ACC112 (cell line): Measurements from ENCODE around the gene VSIG2.

ENCODE experiments used
- H2AFZ ChIP-seq: fragments of 200-600 bp; sonication (generic); one replicate; pipeline ENCODE4 v1.6.0; 2017; ENCODE audit warnings: antibody characterized with exemption, low read length; ENCODE audit not compliant: unreplicated experiment
- H3K27ac ChIP-seq: fragments of 200-600 bp; sonication (generic); 2 replicates; pipeline ENCODE4 v1.5.1; 2014; ENCODE audit warnings: low read depth, mild to moderate bottlenecking, antibody characterized with exemption, low read length, moderate library complexity
- H3K27me3 ChIP-seq: fragments of 200-600 bp; sonication (generic); 2 replicates; pipeline ENCODE4 v1.6.1; 2014; ENCODE audit warnings: mild to moderate bottlenecking, antibody characterized with exemption, low read length, moderate library complexity, mixed read lengths; ENCODE audit not compliant: insufficient read depth
- H3K36me3 ChIP-seq: fragments of 200-600 bp; sonication (generic); 2 replicates; pipeline ENCODE4 v1.6.1; 2016; ENCODE audit warnings: mild to moderate bottlenecking, antibody characterized with exemption, low read length, moderate library complexity, mixed read lengths; ENCODE audit not compliant: insufficient read depth
- H3K4me1 ChIP-seq: fragments of 200-600 bp; sonication (generic); one replicate; pipeline ENCODE4 v1.6.1; 2016; ENCODE audit warnings: low read length, mixed read lengths; ENCODE audit not compliant: insufficient read depth, unreplicated experiment, control insufficient read depth
- H3K4me3 ChIP-seq: fragments of 200-600 bp; sonication (generic); 2 replicates; pipeline ENCODE4 v1.5.1; 2014; ENCODE audit warnings: mild to moderate bottlenecking, low read depth, low read length
- H3K79me2 ChIP-seq: fragments of 200-600 bp; sonication (generic); one replicate; pipeline ENCODE4 v1.6.0; 2016; ENCODE audit warnings: low read length; ENCODE audit not compliant: control insufficient read depth, unreplicated experiment, insufficient read depth

Gene VSIG2

GRCh38 chr11:124747406-124748099 is 4.5 kb downstream of the VSIG2 start:
- H3K27me3 ChIP-seq: peaks cover 17% of the 10 kb centered on the region; the same call in 1 of the 2 replicates
- H3K4me3 ChIP-seq: peak overlapping the region; percentile 81
- peaks cover 20% of the 10 kb centered on the region for H3K4me1 ChIP-seq
- H2AFZ ChIP-seq: no peak overlapping the region
- no peaks in the 10 kb centered on the region for H3K36me3 ChIP-seq
- H3K79me2 ChIP-seq: no peaks in the 10 kb centered on the region
- H3K27ac ChIP-seq: no peak overlapping the region

- Histone ChIP-seq H3K27ac (no peak overlapping the region), H3K27me3 (peaks cover 17% of the 10 kb centered on the region; the same call in 1 of the 2 replicates), H3K36me3 (no peaks in the 10 kb centered on the region), H3K4me1 (peaks cover 20% of the 10 kb centered on the region), H3K79me2 (no peaks in the 10 kb centered on the region), H3K4me3 (peak overlapping the region; percentile 81), H2AFZ (peak overlapping the region; percentile 89)
Observed at GRCh38 chr11:124746621-124747243, 5.3 kb downstream of the VSIG2 start.

DNA sequence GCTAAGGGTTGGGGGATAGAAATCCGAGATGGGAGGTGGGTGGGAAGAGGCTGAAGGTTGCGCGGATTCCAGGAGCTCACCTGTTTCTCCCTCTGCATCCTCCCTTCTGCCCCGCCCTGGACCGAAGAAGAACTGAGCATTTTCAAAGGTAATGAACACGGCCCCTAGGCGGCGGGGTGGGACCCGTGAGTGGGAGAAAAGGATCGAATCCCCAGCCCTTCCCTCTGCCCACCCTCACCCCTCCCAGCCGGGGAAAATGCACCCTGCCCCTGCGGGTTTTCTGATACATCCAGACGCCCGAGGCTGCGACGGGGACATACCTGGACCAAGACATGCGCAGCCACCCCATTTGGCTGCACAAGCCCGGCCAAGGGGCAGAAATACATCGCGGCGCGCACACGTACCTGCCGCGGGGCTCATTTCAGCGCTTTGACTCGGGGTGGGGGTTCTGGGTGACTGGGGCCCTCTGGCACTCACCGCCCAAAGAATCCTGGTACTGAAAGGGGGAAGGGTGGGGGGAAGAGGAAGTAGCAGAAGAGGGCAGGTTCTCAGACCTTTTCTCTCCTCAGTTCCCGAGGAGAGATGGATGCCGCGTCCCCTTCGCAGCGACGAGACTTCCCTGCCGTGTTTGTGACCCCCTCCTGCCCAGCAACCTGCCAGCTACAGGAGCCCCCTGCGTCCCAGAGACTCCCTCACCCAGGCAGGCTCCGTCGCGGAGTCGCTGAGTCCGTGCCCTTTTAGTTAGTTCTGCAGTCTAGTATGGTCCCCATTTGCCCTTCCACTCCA is 6.0 kb downstream of the VSIG2 start:
- Histone ChIP-seq H3K36me3 (no peaks in the 10 kb centered on the region), H3K27ac (no peak overlapping the region), H2AFZ (peak overlapping the region; percentile 89), H3K4me3 (peak overlapping the region; percentile 81), H3K79me2 (no peaks in the 10 kb centered on the region), H3K4me1 (peaks cover 23% of the 10 kb centered on the region), H3K27me3 (peaks cover 17% of the 10 kb centered on the region; the same call in 1 of the 2 replicates)

DNA sequence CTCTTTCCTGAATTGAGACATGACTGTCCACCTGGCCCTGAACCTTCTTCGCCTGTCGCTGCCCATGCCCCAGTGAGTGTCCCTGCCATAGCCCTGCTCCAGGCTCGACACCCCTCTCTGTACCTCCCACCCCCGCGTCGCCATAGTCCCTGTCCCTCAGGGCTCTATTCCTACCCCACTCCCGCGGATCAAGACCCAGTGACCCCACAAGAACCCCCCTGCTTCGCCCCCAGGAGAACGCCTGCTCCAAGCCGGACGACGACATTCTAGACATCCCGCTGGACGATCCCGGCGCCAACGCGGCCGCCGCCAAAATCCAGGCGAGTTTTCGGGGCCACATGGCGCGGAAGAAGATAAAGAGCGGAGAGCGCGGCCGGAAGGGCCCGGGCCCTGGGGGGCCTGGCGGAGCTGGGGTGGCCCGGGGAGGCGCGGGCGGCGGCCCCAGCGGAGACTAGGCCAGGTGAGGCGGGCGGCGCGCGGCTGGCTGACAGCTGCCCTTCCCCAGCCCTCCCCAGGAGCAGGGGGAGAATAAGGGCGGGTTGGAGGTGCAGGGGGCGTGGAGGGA is 6.7 kb downstream of the VSIG2 start:
- Histone ChIP-seq H3K4me1 (peaks cover 27% of the 10 kb centered on the region), H3K27ac (no peak overlapping the region), H3K27me3 (peaks cover 17% of the 10 kb centered on the region; the same call in 1 of the 2 replicates), H2AFZ (no peak overlapping the region), H3K36me3 (no peaks in the 10 kb centered on the region), H3K4me3 (peak overlapping the region; percentile 81), H3K79me2 (no peaks in the 10 kb centered on the region)

GRCh38 chr11:124743050-124743449 is 9.0 kb downstream of the VSIG2 start:
- H3K27me3 ChIP-seq: peaks cover 17% of the 10 kb centered on the region; the same call in 1 of the 2 replicates
- no peaks in the 10 kb centered on the region for H3K79me2 ChIP-seq
- H2AFZ ChIP-seq: no peak overlapping the region
- H3K36me3 ChIP-seq: no peaks in the 10 kb centered on the region
- no peak overlapping the region for H3K27ac ChIP-seq
- H3K4me1 ChIP-seq: peaks cover 18% of the 10 kb centered on the region
- H3K4me3 ChIP-seq: no peak overlapping the region

GRCh38 chr11:124742555-124742954 is 9.5 kb downstream of the VSIG2 start:
- Histone ChIP-seq H3K27me3 (peaks cover 17% of the 10 kb centered on the region; the same call in 1 of the 2 replicates), H3K79me2 (no peaks in the 10 kb centered on the region), H3K4me3 (no peak overlapping the region), H2AFZ (no peak overlapping the region), H3K27ac (no peak overlapping the region), H3K36me3 (no peaks in the 10 kb centered on the region), H3K4me1 (peaks cover 17% of the 10 kb centered on the region)

- Histone ChIP-seq H2AFZ (peak overlapping the region; percentile 71), H3K27me3 (peaks cover 16% of the 10 kb centered on the region)
Observed at GRCh38 chr11:124740277-124740882, 11.7 kb downstream of the VSIG2 start.

GRCh38 chr11:124739479-124740276 is 12.4 kb downstream of the VSIG2 start, which contains the start of gene NRGN:
Gene NRGN (plus strand): TSS chr11:124739942. CDS start chr11:124740085, 143 bp downstream.
- Histone ChIP-seq H2AFZ (peak within 1 kb of the TSS; percentile 96), H3K4me1 (peaks cover 11% of the 10 kb centered on the region), H3K27me3 (peaks cover 9% of the 10 kb centered on the region), H3K4me3 (peak within 1 kb of the TSS; percentile 75), H3K27ac (no peak within 1 kb of the TSS), H3K36me3 (no peaks in the 10 kb centered on the region), H3K79me2 (no peaks in the 10 kb centered on the region)

More at GRCh38 chr11:124740277-124740882, 11.7 kb downstream of the VSIG2 start:
- Histone ChIP-seq H3K79me2 (no peaks in the 10 kb centered on the region), H3K4me1 (peaks cover 11% of the 10 kb centered on the region), H3K4me3 (peak overlapping the region; percentile 75), H3K36me3 (no peaks in the 10 kb centered on the region), H3K27ac (no peak overlapping the region)

DNA sequence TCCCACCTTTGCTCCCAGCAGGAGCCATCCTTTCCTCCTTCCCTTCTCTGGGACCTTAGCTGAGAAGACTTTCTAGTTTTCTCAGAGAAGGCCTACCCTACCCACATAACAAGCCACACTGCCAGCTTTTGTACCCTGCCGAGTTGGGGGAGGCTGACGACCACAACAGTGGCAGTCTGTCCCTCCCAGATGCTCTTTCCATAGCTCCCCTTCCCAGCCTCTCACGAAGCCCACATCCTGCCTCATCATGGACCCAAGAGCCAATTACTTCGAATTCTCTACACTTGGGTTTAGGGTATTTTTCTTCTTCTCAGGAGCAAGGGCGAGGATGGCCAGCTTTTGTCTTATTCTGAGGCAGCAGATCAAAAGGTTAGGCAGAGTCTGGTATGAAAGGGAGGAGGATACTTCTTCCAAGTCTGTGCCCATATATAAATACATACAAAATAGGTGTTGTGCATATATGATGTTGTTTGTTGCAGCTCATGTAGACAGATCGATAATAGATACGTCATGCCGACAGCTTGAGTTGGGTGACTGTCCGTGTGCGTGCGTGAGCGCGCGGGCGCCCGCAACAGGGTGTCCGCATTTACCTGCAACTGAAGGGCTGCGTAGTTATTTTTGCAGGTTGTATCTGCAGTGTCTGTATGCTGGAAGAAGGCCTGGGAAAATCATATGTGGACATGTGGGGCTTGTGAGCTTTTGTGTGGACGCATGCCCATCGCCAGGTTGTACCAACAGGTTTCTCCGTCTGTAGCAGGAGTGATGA is 13.2 kb downstream of the VSIG2 start:
- H3K27me3 ChIP-seq: peaks cover 5% of the 10 kb centered on the region
- H2AFZ ChIP-seq: peak overlapping the region; percentile 96
- no peak overlapping the region for H3K27ac ChIP-seq
- peak overlapping the region; percentile 75 for H3K4me3 ChIP-seq
- no peaks in the 10 kb centered on the region for H3K79me2 ChIP-seq
- peaks cover 11% of the 10 kb centered on the region for H3K4me1 ChIP-seq
- H3K36me3 ChIP-seq: no peaks in the 10 kb centered on the region
